A673 (cell line): ENCODE results near the gene WSCD2.

Experiments
- CTCF ChIP-seq: fragments of 300-800, 200-600 bp; sonication (generic); conservative IDR thresholded peaks from 2 replicates; pipeline ENCODE4 v1.5.1; 2017; ENCODE audit warnings: low read depth, mild to moderate bottlenecking, antibody characterized with exemption, low read length, moderate library complexity, mixed read lengths
- EZH2 ChIP-seq: fragments of 200-600 bp; sonication (generic); IDR thresholded peaks from 2 replicates; pipeline ENCODE4 v1.6.1; 2017; ENCODE audit warnings: borderline replicate concordance, low read depth, mild to moderate bottlenecking, mixed read lengths, antibody characterized with exemption, low read length; ENCODE audit not compliant: poor library complexity, severe bottlenecking

- TF ChIP-seq CTCF: no peak
- TF ChIP-seq EZH2: no peak
These were observed 29.2 kb upstream of the WSCD2 start for GRCh38 chr12:108099778-108100489.
